ENCODE data around the gene TSPAN9. TPM values are rescaled to one million over a fixed set of nuclear protein-coding genes. Genes with fewer than 3 reads are reported as not detected.

Gene TSPAN9
- total RNA-seq, 1 experiment from 2014 or later, result 9.6 TPM

DNA sequence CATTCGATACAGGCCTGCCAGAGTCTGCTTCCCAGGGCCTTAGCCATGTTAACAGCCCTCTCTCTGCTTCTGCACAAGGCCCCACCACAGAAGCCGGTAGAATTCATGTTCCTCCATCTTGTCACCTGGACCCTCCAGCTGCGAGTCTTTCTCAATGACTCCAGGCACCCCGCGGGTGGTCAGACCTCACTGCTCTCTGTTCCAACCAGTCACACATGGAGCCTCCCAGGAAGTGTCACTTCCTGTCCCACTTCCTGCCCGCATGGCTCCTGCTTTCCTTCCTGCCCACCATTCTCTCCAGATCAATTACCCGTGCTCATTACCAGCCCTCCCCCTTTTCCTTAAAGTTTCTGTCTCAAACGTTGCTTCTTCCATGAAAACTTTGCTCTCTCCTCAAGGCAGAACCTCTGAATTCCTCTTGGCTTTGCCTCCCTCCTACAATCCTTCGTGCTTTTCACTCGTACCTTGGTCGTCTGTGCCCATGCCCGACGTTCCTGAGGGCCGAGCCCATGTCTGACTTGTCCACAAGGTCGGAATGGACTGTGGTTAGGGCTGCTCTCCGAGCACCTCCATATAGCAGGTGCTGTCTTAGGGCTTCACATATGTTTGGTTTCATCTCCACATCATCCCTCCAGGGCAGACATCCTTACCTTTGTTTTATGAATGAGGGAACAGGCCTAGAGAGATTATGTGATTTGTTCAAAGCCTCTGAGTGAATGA is 172.1 kb downstream of the TSPAN9 start:
- Histone ChIP-seq H3K79me2 (ENCODE audit: low read depth) (no peaks in the 10 kb centered on the region), H3F3A (ENCODE audit: insufficient read depth, low read depth) (no peaks in the 10 kb centered on the region), H3K4me1 (replicated peaks; ENCODE audit: insufficient read depth) (no peaks in the 10 kb centered on the region), H3K9me2 (ENCODE audit: insufficient read depth) (no peaks in the 10 kb centered on the region), H2AFZ (no peak overlapping the region), H3K4me3 (no peak overlapping the region), H3K36me3 (ENCODE audit: low read depth) (no peaks in the 10 kb centered on the region), H3K27me3 (ENCODE audit: insufficient read depth, low read depth) (peaks cover 17% of the 10 kb centered on the region; the same call in 1 of the 2 replicates), H3K27ac (no peak overlapping the region), H3K9me3 (ENCODE audit: insufficient read depth, low read depth) (no peaks in the 10 kb centered on the region), H3K4me2 (no peak overlapping the region), H4K20me1 (ENCODE audit: insufficient read depth) (no peaks in the 10 kb centered on the region; the same call in 1 of the 2 replicates)
- DNase-seq, result no peak
- BruUV-seq (replicated peaks), result no TSS peak
- ChIA-PET CTCF (no interaction called here), POLR2A (ENCODE audit: unreplicated experiment) (no interaction called here)
- intact Hi-C loops (cut with micrococcal nuclease; ENCODE audit: unreplicated experiment), result no loop called here
- TF ChIP-seq, protein P1, sequence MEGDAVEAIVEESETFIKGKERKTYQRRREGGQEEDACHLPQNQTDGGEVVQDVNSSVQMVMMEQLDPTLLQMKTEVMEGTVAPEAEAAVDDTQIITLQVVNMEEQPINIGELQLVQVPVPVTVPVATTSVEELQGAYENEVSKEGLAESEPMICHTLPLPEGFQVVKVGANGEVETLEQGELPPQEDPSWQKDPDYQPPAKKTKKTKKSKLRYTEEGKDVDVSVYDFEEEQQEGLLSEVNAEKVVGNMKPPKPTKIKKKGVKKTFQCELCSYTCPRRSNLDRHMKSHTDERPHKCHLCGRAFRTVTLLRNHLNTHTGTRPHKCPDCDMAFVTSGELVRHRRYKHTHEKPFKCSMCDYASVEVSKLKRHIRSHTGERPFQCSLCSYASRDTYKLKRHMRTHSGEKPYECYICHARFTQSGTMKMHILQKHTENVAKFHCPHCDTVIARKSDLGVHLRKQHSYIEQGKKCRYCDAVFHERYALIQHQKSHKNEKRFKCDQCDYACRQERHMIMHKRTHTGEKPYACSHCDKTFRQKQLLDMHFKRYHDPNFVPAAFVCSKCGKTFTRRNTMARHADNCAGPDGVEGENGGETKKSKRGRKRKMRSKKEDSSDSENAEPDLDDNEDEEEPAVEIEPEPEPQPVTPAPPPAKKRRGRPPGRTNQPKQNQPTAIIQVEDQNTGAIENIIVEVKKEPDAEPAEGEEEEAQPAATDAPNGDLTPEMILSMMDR (conservative IDR thresholded peaks at IDR 0.05), result no peak

DNA sequence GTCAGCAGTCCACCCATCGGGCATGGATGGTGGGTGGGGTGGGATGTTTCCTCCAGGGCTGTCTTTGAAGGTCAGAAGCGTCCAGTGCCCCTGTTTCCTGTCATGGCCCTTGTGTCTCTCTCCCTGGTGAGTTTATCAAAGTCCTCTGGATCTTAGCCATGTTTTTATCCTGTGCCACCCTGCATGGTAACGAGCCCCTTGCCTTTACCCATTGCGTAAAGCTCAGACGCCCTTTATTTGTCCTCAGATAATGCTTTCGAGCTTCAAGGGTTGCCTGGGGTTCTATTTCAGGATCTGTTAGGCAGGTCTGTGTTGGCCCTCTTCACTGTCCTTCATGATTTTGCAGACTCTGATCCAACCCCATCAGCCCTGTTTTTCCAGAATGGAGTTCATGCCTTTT is 172.9 kb downstream of the TSPAN9 start:
- no peak for DNase-seq
- Histone ChIP-seq H3K9me3 (ENCODE audit: insufficient read depth, low read depth) (no peaks in the 10 kb centered on the region), H3K4me2 (no peak overlapping the region), H3K4me1 (replicated peaks; ENCODE audit: insufficient read depth) (no peaks in the 10 kb centered on the region), H2AFZ (no peak overlapping the region), H3K4me3 (no peak overlapping the region), H4K20me1 (ENCODE audit: insufficient read depth) (no peaks in the 10 kb centered on the region; the same call in 1 of the 2 replicates), H3K27ac (no peak overlapping the region), H3F3A (ENCODE audit: insufficient read depth, low read depth) (no peaks in the 10 kb centered on the region), H3K9me2 (ENCODE audit: insufficient read depth) (no peaks in the 10 kb centered on the region), H3K79me2 (ENCODE audit: low read depth) (no peaks in the 10 kb centered on the region), H3K36me3 (ENCODE audit: low read depth) (no peaks in the 10 kb centered on the region), H3K27me3 (ENCODE audit: insufficient read depth, low read depth) (peaks cover 17% of the 10 kb centered on the region; the same call in 1 of the 2 replicates)
- intact Hi-C loops (cut with micrococcal nuclease; ENCODE audit: unreplicated experiment), result no loop called here
- POLR2A ChIA-PET (ENCODE audit: unreplicated experiment), result no interaction called here
- TF ChIP-seq, protein P1 (conservative IDR thresholded peaks at IDR 0.05), result no peak
- no peak for TF ChIP-seq EZH2 (IDR thresholded peaks at IDR 0.05; ENCODE audit: low read depth)
- BruUV-seq (replicated peaks), result no TSS peak
- CTCF ChIA-PET, result no interaction called here

DNA sequence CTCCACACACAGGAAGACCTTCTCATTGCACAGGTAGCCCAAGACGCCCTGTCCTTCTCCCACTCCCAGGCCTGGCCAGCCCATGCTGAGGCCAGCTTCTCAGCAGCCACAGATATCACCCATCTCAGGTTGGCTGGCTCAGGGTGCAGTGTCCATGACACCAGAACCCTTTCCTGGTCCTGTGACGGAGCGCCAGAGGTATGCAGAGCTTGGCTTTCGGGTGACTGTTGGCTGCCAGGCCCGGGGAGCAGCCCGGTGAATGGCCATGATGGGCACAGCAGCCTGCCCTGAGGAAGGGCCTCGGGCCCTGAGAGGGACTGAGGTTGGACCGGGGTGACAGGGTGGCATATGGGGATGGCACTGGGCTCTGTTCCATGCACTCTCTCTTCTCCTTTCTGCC is 173.4 kb downstream of the TSPAN9 start:
- Histone ChIP-seq H2AFZ (no peak overlapping the region), H3K27ac (no peak overlapping the region), H3K27me3 (ENCODE audit: insufficient read depth, low read depth) (peaks cover 14% of the 10 kb centered on the region; the same call in 1 of the 2 replicates), H3K79me2 (ENCODE audit: low read depth) (no peaks in the 10 kb centered on the region), H3K9me2 (ENCODE audit: insufficient read depth) (no peaks in the 10 kb centered on the region), H3K4me2 (no peak overlapping the region), H3F3A (ENCODE audit: insufficient read depth, low read depth) (no peaks in the 10 kb centered on the region), H3K36me3 (ENCODE audit: low read depth) (no peaks in the 10 kb centered on the region), H3K9me3 (ENCODE audit: insufficient read depth, low read depth) (no peaks in the 10 kb centered on the region), H4K20me1 (ENCODE audit: insufficient read depth) (no peaks in the 10 kb centered on the region; the same call in 1 of the 2 replicates), H3K4me3 (no peak overlapping the region), H3K4me1 (replicated peaks; ENCODE audit: insufficient read depth) (no peaks in the 10 kb centered on the region)
- POLR2A ChIA-PET (ENCODE audit: unreplicated experiment), result no interaction called here
- no TSS peak for BruUV-seq (replicated peaks)
- intact Hi-C loops (cut with micrococcal nuclease; ENCODE audit: unreplicated experiment), result no loop called here
- DNase-seq, result no peak
- CTCF ChIA-PET, result interaction anchor here (0.6 kb wide), 1 partner anchor 1027 kb away, joined by 15 read pairs; no protein-coding TSS in a partner anchor
- no peak for TF ChIP-seq EZH2 (IDR thresholded peaks at IDR 0.05; ENCODE audit: low read depth)
- TF ChIP-seq, protein P1 (conservative IDR thresholded peaks at IDR 0.05), result no peak
